HG02642 (cell line): Measurements from ENCODE around the gene MDM2.

Source experiments
- ATAC-seq: cut with Tn5 transposase; IDR thresholded peaks from one replicate; pipeline ENCODE4 v1.9.1; 2021; ENCODE audit warnings: mild to moderate bottlenecking; ENCODE audit not compliant: unreplicated experiment, poor library complexity

The MDM2 gene

DNA sequence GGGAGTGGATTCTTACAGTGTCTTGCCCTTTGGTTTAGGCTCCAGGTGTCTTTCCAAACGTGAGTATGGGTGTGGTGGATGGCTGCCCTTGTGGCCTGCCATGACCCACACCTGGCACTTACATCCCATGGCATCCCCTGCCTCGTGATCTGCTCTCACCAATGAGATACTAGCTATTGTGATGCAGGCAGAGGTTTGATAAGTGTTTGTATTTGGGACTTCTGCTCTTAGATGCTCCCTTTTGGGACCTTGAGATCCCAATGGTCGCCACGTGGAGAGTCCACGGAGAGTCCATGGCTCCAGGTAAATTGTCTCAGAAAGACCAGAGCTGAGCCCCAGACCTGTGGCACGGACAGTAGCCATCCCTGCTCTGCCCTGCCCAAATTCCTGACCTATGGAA, 62.5 kb downstream of the MDM2 start:
- ATAC-seq = no peak

DNA sequence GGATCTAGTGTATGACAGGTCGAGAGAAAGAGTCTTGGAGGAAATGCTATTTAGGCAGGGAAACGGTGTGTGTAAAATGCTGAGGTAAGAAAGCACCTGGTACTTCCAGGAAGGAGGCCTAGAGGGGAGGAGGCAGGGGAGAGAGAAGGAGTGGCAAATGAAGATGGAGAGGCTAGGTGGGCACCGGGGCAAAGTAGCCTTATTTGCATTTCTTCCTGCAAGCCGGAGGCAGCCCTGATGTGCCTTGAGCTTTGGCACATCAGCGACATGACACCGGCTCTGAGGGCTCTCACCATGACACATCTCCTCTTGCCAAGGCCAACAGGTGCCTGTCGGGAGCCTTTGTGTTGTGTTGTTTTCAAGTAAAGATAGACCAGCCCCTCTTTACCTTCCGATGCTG, 63.4 kb downstream of the MDM2 start:
- ATAC-seq = no peak

DNA sequence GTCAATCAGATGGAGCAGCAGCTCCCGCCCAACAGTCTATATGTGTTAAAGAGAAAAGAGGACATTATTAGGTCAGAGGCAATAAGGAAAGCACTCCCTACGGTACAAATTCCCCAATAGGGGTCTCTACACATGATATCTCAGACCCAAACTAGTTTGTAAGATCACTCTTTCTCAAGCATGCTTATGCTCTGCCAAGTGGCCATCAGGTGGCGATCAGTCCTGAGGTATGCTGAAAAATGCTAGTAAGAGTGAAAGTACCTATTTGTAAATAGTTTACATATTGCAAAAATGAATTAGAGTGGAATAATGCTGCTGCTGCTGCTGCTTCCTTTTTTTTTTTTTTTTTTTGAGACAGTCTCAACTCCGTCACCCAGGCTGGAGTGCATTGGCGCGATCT, 63.9 kb downstream of the MDM2 start:
- no peak for ATAC-seq

DNA sequence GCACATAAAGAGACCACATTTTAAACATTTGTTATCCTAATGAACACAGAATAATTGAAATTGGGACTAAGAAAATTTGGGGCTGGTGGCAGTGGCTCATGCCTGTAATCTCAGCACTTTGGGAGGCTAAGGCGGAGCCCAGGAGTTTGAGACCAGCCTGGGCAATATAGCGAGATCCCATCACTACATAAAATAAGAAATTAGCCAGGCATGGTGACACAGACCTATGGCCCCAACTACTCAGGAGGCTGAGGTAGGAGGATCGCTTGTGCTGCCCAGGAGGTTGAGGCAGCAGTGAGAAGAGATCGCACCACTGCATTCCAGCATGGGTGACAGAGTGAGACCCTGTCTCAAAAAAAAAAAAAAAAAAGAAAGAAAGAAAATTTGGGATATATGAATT, 65.3 kb downstream of the MDM2 start:
- no peak for ATAC-seq

DNA sequence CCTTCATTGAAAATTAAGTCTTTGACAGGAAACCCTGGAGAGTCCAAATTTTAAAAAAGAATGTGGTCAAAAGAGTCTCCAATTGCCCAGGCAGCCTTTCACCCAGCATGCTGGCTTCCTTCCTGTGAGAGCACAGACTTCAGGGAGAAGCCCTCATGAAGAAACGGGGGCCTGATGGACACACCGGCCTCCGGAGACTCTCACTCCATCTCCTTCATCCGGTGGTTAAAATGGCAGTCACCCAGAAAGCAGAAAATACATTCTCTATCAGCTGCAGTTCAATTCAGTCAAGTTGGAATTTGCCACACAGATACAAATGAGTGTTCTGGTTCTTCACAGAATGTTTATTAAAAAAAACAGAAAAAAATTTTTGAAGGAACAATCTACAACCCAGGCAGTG, 68.5 kb downstream of the MDM2 start:
- no peak for ATAC-seq

DNA sequence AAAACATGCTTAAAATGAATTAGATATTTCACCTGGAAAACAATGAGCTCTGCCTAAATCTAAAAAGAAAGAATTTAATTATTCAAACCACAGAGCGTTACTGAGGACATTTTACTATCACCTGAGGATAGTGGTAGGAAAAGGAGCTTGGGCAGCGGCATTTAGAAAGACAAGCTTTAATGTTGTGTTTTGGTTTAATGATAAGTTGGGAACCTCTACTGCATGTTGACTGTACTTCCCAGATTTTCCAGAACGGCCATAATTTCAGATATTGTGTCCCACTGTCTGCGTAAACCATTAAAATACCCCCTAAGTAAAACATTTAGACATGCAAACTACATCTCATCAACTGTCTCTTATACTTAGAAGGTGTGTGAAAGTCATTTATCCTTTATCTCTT, 69.6 kb downstream of the MDM2 start:
- ATAC-seq = no peak

DNA sequence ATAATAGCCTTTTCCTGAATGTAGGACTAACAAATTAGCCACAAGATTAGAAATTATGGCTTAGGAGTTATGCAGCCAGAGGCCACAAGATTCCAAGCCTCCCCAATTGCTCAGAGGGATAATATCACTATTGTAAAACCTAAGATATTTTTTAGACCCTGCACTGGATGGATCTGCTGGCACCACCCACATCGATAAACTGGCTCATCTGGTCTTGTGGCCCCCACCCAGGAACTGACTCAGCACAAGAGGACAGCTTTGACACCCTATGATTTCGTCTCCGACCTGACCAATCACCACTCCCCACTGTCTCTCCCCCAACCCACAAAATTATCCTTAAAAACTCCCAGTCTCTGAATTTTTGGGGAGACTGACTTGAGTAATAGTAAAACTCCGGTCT, 70.3 kb downstream of the MDM2 start:
- no peak for ATAC-seq

DNA sequence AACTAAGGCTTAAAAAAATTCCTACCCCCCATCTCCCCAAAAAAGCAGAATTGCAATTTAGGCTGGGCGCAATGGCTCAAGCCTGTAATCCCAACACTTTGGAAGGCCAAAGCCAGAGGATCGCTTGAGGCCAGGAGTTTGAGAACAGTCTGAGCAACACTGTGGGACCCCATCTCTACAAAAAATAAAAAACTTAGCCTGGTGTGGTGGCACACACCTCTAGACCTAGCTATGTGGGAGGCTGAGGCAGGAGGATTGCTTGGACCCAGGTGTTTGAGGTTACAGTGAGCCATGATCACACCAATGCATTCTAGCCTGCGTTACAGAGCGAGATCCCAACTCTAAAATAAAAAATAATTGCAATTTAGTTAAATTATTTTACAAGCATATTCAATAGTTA, 70.9 kb downstream of the MDM2 start:
- ATAC-seq = no peak

DNA sequence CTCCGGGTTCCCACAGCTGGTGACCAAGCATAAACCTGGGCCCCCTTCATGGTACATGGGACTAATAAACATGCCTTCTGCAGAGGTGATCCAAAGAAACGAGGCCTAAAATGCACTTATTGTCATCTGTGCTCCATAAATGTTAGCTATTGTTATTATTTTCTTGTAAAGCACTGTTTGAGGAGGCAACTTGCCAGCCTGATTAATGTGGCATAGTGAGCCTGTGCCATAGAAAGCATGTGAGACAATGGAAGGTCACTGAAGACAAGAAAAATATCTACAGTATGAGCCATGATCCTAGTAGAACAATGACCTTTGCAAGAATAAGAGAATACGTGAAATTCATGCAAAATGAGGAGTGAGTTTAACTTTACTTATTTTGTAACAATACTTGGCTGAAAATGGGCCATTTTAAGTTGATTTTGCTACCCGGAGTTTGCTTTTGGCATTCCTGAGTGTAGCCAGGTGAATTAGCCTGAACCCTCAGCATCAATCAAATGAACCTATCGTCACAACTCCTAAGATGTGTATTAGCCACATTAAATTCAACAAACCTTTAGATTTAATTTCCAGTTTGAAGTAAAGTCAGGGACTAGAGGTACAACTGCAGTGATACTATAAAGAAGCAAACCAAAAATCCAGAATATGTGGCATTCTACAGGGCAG, 72.8 kb downstream of the MDM2 start:
- no peak for ATAC-seq

DNA sequence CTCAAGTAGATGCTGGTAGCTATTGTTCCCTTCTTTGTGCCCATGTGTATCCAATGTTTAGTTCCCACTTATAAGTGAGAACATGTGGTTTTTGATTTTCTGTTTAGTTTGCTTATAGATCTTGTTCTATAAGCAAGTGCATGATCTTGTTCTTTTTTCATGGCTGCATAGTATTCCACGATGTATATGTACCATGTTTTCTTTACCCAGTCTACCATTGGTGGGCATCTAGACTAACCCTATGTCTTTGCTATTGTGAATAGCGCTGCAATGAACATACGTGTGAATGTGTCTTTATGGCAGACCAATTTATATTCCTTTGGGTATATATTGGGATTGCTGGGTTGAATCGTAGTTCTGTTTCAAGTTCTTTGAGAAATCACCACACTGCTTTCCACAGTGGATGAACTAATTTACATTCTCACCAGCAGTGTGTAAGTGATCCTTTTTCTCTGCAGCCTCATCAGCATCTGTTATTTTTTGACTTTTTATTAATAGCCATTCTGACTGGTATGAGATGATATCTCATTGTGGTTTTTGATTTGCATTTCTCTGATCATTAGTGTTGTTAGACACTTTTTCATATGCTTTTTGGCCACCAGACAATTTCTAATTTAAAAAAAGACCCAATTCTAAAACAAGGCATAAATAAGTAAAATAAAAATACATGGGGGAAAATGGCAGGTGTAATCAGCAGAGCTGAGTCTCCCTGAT, 74.4 kb downstream of the MDM2 start:
- ATAC-seq = no peak

DNA sequence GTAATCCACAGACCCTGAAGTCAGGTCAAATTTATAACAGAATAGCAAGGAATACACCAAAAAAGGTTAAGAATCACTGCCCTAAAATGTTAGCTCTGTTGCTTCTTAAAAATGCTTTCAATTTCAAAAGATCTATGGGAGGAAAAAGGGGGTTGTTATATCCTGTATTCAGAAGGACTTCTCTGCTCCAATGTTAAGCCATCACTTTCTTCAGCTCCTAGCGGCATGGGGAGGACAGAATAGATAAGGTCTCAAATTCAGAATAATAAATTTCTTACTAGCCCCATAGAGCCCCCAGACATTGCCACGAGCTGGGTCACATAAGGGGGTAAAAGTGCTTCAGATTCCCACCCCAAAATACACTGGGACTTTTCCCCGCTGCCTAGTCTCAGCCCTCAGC, 75.2 kb downstream of the MDM2 start:
- no peak for ATAC-seq

DNA sequence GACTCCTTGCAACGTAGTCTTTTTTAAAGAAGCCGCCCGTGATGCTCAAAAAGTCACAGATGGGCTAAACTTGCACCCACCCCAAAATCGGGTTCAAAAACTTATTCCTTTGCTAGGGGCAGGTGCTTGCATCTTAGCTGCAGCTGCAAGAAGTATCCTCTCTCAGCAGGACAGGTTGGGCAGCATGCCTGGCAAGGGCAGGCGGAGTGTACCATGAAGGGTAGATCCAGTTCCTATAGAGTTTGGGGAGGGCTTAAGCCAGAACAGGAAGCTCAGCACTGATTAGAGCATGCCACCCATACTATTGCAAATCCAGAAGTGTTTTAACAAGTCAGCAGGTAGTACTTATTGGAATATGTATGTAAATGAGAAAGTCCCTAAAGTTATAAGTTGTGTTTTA, 76.3 kb downstream of the MDM2 start:
- no peak for ATAC-seq

DNA sequence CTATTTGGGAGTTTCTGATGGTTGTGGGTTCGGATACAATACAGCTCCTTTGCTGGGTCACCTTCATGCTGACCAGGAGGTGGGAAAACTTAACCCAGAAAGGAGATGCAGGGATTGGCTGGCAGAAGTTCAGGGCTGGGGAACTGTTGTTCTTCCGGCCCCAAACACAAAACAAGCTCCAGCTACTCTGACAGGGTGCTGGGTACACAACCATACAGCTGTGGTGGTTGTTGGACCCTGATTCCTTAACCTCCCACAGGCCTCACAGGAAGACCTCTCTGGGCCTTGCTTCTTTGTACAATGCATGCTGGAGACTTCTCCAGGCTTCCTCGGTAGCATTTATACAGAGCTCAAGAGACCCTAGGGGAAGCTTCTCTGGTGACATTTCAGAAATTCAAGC, 77.4 kb downstream of the MDM2 start:
- no peak for ATAC-seq

DNA sequence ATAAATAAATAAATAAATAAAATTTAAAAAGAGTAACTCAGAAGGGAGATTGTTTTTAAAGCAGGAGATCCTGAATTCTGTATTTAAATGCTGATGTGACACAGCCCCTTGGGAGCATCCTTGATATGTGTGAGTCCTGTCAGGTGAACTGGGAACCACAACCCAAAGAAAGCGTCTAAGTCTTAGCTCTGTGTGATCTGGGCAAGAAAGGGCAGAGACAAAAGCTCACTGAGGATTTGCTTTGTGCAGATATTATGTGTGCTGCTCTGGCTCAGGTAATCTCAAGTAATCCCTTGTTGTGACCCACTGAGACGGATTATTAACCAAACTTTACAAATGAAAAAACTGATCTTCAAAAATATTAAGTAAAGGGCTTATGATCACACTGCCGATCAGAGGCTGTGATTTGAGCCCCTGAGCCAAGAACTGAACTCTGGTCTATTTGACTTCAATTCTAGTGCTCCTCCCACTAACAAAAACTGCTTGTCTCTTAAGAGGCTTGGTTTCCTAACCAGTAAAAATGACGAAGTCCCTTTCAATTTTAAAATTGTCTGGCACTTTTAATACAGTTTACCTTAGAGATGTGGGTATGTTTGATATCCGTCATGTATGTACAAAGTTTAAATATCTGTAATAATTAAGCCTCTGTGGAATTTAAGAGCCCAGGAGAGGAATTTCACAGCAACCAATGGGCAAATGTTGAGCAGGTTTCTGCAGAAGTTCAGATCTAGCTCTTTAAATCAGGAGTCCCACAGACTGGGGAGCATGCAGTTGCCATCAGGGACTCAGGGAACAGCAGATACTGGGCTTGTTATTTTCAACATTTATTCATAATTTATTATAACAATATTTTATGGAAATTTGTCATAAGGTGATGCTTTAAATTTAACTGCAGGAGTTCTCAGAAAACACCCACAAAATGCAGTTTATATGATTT, 78.9 kb downstream of the MDM2 start:
- ATAC-seq = no peak

DNA sequence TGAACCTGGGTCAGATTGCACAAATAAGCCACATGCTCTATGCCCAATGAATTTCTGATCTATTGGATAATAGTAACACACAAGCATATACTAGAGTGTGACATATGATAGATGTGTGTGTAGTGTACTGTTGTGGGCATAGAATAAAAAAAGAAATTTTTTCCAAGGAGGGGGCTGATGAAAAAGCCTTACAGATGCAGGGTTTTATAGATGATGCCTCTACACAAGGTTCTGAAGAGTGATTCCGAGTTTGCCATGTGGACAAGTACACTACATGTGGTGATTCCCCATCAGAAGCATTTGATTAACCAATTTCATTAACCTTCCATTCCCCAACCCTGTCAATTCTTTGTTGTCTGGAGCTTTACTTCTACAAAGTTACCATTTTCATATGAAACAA, 79.7 kb downstream of the MDM2 start:
- ATAC-seq = no peak

DNA sequence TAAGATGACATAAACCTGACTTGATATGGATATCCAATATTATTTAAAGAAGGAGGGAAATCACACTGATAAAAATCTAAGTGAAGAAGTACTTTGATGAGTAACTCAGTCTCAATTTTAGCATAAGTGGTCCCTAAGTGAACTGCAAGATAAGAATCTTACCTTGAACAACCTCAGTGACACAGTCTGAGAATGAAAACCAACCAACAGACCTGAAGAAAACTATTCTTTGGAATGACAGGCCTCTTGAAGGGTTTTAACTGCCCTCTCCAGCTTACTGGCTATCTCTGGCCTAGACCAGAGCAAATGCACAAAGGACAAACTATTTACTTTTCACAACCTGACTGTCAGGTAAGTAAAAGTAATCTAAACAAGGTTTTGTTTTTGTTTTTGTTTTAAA, 80.3 kb downstream of the MDM2 start:
- ATAC-seq = no peak

DNA sequence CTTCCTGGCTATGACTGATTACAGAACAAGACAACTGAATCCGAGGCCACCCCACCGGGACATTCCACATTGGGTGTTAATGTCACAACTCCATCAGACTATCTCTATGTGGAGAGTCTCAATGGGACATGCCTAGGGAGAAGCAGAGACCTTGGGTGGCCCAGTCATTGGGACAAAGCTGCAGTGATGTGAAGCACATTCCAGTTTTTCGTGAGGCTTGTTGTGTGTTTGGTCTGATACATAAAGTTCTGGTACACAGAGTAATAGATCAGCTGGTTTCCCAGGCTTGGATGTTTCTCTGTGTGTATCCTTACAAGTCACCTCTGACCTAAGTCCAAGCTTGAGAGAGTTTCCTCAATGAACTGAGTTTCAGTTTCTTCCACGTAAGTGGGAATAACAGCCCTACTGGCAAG, 82.7 kb downstream of the MDM2 start:
- no peak for ATAC-seq

DNA sequence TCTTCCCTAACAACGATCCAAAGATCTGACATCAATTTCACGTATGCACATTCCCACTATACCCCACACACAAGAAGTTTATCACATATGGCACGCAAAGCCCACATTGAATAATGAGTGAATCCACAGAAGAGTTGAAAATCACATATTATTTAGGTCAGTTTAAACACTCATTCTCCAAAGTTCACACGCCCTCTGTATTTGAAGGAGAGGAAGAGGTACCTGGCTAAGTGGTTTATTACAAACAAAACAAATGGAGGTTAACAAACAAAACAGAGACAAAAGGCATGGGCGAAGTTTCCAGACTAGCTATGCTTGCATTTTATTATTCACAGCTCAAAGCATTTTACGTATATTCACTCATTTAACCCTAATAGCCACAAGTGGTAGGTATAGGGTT, 83.2 kb downstream of the MDM2 start:
- ATAC-seq = no peak

DNA sequence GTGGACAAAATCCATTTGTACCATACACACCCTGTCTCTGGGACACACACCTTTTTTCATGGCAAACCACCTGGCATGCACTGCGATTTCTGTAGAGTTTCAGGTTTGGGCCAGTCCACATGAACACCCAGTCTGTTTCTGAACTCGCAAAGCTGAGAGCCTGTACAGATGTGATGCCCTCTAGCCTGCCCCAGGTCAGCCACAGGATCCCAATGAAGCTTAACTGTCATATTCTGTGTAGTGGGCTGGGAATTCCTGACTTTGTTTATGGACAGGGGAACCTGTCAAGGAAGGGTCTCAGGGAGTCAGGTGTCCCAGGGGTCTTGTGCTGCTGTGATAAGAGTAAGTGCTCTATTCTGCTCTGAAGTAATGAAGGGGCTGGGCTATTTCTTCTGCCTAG, 85.2 kb downstream of the MDM2 start:
- ATAC-seq = no peak

DNA sequence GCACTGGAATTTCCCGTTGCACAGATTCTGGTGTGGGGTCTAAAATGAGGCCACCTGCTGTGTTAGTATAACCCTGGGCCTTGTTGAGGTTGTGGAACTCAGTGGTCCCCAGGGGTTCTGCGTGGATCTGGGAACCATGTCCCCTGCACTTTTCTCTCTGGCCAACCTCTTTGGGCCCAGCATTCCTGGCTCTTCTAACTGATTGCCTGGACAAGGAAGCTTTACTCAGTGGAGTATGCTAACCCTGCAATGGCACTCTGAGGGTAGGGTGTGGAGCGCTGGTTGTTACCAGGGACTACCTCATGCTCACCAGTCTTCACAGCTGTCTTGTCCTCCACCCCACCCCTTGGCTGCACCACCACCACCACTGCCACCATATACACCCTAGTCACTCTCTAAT, 85.8 kb downstream of the MDM2 start:
- ATAC-seq = no peak

DNA sequence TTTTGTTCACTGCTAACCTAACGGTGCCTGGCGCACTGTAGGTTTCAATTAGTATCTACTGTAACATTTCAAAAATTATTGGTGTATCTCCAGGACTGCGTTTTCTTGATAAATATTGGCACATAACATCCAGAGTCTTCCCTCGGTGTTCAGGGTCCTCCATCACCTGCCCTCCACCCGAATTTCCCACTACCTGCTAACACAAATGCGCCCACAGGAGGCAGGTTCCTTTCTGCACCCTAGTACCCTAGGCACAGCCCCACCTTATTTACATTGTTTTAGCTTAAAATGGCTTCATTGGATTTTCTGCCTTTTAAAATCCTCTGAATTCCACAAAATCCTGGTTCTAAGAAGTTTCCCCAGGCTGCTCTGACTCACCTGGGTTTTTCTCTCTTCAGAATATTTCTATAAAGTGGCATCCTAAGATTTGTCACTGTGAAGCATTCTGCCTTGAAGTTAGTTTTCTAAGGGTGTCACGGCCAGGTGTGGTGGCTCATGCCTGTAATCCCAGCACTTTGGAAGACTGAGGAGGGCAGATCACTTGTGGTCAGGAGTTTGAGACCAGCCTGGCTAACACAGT, 86.4 kb downstream of the MDM2 start:
- ATAC-seq = no peak
